NCI-H2227 treated with DMSO at 0.1 percent for 48 hours (cell line): ENCODE results near the gene MTREX.
A peak's percentile ranks its signal among the peaks of the same experiment; 100 is the strongest.
"Not testable (repeated sequence)": the region's sequence is repeated elsewhere in the genome, so short reads cannot be mapped to it uniquely, and the experiment has no call there.

Source experiments
- DNase-seq: peaks from one replicate; lab custom pipeline; 2025; lab: John Stamatoyannopoulos, UW

MTREX gene

DNA sequence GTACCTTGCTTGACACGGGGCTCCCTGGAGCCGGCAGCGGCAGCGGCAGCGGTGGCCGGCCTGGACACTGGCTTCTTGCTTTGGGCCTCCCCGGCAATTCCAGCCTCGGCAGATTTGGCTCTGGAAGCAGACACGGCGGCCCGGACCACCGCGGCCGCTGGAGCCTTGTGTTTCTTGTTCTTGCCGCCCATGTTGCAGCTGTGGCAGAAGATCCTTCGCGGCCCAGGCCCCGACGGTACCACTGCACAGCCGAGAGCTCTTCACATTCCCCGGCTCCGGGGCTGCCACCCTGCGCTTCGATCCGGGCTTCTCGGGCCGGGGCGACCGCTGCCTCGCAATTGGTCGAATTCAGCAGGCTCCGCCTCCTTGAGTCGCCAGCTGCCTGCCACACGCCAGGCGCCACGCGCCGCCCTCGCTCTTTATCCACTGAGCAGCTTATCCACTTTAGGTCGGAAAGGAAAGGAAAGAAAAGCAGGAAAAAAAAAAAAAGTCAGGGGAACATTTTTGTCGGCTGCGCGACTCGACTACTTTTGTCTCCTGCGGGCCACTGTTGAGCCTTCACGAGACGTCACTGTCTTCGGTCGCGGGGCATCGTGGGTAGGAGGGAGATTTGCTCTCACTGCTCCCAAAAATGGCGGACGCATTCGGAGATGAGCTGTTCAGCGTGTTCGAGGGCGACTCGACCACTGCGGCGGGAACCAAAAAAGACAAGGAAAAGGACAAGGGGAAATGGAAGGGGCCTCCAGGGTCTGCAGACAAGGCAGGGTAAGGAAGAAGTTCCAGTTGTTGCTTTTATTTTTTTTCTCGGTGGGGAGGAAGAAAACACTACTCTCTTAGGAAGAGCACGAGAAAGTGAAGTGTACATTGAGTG lies at the start of gene MTREX, which contains the start of gene DHX29:
Gene MTREX (plus strand): TSS at position 607 of the 871 bp plus-strand sequence. CDS start 25 bp downstream, at position 632.
Gene DHX29 (minus strand): TSS at position 312 of the 871 bp plus-strand sequence. CDS start 121 bp downstream, at position 191.
- DNase-seq, result peak; percentile 83

- DNase-seq, result no peak
Observed at GRCh38 chr5:55258339-55258738, 49.5 kb upstream of the MTREX start.

GRCh38 chr5:55276771-55277170 lies 31.0 kb upstream of the MTREX start:
- no peak for DNase-seq

- DNase-seq, result no peak
Observed at GRCh38 chr5:55278778-55279177, 29.0 kb upstream of the MTREX start.

DNA sequence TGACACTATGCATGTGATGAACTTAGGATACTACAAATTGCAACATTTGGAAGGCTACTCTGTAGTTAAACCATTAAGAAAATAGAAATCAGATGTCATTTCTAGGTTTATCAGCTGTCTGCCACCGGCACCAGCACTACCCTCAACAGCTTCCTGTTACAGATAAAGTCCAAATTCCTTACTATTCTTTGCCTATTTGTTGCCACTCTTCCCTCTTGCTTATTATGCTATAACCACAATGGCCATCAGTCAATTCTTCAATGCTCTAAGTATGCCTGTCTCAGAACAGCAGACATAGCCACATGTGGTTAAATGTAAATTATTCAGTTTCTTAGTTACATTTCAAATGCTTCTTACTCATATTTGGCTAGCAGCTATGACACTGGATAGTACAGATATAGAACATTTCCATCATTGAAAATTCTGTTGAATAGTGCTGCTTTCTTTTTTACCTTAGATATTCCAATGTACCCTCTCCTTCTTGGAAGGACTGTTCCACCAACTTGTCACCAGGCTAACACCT lies 21.3 kb upstream of the MTREX start:
- no peak for DNase-seq

- DNase-seq, result no peak
Observed at GRCh38 chr5:55289808-55290207, 18.0 kb upstream of the MTREX start.

DNA sequence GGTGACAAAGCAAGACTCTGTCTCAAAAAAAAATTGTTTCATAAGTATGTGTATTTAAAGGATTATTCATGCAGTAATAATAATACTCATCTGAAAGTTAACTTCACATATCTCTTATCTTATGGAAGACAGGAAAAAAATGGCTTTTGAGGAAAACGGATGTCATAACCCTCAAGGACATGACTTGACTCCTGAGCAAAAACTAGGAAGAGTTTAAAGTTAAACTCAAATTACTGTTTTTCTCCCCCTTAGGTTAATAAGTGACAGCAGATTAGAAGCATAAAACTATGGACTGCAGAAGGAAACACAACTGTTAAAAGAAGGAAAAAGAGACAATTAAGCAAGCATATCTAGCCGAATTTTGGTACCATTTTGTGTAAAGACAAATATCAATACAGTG lies 16.8 kb upstream of the MTREX start:
- DNase-seq, result no peak

GRCh38 chr5:55294935-55295334 lies 12.9 kb upstream of the MTREX start:
- DNase-seq, result no peak

- DNase-seq, result no peak
Observed at GRCh38 chr5:55300890-55301289, 6.9 kb upstream of the MTREX start.

- no peak for DNase-seq
Observed at GRCh38 chr5:55303238-55303690, 4.5 kb upstream of the MTREX start.

DNA sequence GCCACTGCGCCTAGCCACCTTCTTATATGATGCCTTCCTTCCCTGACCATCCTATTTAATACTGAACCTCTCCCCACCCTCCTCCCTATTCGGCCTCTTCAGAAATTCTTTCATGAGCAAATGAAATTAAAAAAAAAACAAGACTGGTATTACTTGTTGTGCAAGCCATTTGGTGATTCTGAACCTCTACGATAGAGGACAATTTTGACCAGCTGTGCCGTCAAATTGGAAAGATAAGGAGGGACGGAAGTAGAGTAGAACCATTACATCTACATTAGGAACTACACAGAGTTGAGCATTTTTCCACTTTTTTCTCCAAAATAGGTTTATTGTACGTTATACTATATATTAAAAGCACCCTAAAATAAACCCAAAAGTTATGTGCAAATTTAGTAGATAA lies 3.2 kb upstream of the MTREX start:
- no peak for DNase-seq

DNA sequence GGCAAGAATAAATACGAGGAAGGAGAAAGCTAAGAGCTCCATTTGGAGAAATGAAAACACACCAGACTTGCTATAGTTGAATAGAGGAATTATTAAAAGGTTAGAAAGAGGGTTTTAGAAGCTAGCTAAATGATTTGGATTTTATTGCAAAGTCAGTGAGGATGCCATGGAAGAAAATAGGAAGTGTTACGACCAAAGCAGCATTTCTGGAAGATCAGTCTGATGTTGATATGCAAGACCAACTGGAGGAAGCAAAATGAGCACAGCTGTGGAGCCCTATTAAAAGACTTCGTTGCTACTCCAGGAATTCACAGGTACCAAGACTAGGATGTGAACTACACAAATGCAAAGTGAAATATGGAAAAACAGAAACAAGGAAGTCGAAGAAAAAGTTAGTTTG lies 2.4 kb upstream of the MTREX start:
- no peak for DNase-seq

- DNase-seq, result no peak
Observed at GRCh38 chr5:55306641-55307382, 977 bp upstream of the MTREX start.

DNA sequence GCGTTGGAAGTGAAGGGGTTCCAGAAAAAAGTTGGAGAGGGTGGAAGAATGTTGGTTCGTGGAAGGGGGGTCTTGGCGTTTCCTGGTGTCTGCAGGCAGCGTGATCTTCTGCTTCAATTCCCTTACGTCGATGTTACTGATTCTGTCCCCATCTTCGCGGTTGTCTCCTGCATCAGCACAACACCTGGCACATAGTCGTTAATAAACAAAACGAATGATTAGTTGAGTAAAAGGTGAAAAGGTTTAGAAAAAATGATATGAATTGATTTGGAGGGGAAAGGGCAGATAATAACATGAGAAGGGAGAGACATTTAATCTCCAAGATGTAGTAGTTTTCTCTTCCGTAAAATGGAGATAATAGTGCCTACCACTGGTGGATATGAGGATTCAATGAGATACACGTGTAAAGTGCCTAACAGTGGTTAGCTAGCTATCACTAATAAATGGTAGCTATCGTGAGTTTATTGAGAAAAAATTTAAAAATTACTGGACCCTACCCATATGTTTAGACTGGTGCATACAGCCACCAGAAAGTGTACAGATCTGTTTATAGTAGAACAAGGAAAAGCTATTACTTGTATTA lies 556 bp downstream of the MTREX start:
- DNase-seq, result peak; percentile 33

DNA sequence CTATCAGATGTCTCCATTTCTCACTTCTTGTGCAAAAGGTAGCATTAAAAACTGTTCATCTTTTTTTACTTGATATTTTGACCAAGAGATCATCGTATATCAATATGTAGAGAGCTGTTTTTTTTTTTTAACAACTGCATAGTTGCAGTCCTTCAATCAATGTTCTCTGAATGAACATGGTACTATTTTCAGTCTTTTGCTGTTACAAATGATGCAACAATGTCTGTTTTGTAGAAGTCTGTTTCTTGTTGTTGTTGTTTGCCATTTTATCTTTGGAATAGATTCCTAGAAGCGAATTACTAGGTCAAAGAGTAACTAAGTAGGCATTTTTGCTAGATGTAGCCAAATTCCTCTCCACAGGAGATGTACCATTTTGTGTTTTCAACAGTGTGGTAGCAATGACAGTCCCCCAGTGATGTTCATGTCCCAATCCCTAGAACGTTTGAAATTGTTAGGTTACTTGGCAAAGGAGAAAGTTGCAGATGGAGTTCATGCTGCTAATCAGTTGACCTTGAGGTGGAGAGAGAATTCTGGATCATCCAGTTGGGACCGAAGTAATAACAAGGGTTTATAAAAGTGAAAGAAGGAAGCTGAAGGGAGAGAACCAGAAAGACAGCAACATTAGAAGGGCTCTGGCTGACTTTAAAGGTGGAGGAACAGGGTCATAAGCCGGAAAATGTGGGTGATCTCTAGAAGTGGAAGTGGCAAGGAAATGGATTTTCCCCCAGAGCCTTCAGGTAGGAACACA lies 6.3 kb downstream of the MTREX start:
- no peak for DNase-seq

DNA sequence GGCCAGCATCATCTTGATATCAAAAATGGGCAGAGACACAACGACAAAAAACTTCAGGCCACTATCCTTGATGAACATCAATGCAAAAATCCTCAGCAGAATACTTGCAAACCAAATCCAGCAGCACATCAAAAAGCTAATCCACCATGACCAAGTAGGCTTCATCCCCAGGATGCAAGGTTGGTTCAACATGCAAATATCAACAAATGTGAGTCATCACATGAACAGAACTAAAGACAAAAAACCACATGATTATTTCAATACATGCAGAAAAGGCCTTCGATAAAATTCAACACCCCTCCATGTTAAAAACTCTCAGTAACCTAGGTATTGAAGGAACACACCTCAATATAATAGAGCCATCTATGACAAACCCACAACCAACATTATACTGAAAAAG lies 8.5 kb downstream of the MTREX start:
- DNase-seq, result no peak

GRCh38 chr5:55316837-55317236 lies 9.0 kb downstream of the MTREX start:
- no peak for DNase-seq

DNA sequence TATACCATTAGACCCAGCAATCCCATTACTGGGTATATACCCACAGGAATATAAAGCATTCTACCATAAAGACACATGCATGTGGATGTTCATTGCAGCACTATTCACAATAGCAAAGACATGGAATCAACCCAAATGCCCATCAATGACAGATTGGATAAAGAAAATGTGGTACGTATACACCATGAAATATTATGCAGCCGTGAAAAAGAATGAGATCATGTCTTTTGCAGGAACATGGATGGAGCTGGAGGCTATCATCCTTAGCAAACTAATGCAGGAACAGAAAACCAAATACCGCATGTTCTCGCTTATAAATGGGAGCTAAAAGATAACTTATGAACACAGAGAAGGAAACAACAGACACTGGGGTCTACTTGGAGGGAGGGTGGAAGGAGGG lies 10.4 kb downstream of the MTREX start:
- DNase-seq, result not testable (repeated sequence)

DNA sequence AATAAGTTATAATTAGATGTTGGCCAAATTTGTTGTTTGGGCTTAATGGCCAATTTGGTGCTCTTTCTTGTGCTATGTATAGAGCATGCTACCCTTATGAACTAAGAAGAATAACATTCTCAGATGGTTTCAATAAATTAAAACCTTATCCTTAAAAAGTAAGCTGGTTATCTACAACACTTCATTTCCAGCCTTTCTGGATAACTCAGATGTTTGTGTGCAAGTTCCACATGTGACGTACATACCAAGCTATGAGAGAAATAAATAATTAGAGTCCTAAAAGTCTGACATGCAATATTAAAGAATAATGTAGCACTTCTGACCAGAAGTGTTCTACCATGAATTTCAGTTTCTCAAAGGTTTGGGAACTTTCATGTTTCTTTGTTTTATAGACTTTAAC lies 11.7 kb downstream of the MTREX start:
- no peak for DNase-seq

GRCh38 chr5:55320571-55320970 lies 12.8 kb downstream of the MTREX start:
- no peak for DNase-seq

DNA sequence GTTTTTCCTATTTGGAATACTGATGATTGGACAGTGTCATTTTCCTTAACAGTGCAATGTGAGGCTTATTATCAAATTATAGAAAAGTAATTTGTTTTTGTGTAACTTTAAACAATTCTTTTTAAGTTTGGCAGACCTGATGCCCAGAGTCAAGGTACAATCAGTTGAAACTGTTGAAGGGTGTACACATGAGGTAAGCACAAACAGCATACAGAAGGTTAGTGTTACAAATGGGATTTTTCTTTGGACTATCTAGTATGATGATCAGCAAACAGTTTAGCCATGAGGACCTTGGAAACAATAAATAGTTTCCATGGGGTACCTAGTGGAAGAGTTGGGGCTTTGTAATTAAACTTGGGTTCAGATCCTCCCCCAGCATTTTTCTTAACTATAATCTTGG lies 16.2 kb downstream of the MTREX start:
- no peak for DNase-seq
